SK-N-MC (cell line): ENCODE results near the gene METTL6.
"Not testable (repeated sequence)": the region's sequence is repeated elsewhere in the genome, so short reads cannot be mapped to it uniquely, and the experiment has no call there.

Experiments used
- DNase-seq: peaks from one replicate; pipeline ENCODE4 v3.0.0-alpha.2; 2011; ENCODE audit warnings: low read depth, low spot score
- H3K27ac ChIP-seq: fragments of 200-600 bp; sonication (generic); 2 replicates; pipeline ENCODE4 v1.5.1; 2016; ENCODE audit warnings: mixed run types
- H3K36me3 ChIP-seq: fragments of 200-600 bp; sonication (generic); 2 replicates; pipeline ENCODE4 v1.6.1; 2017; ENCODE audit warnings: antibody characterized with exemption, low read length, mixed read lengths; ENCODE audit not compliant: insufficient read depth
- H3K4me3 ChIP-seq: fragments of 200-600 bp; sonication (generic); 2 replicates; pipeline ENCODE4 v1.5.1; 2016
- H3K9ac ChIP-seq: fragments of 200-600 bp; sonication (generic); 2 replicates; pipeline ENCODE4 v1.8.0; 2017; ENCODE audit warnings: mixed run types, mixed read lengths; ENCODE audit not compliant: insufficient read length
- H3K9me3 ChIP-seq: fragments of 200-600 bp; sonication (generic); 2 replicates; pipeline ENCODE4 v1.6.1; 2017; ENCODE audit warnings: low read depth, mild to moderate bottlenecking, antibody characterized with exemption, low read length, moderate library complexity, mixed read lengths
- EZH2 ChIP-seq: fragments of 200-600 bp; sonication (generic); IDR thresholded peaks from one replicate; pipeline ENCODE4 v1.6.1; 2017; ENCODE audit warnings: antibody characterized with exemption
- FOXP2 ChIP-seq: optimal IDR thresholded peaks from 2 replicates; pipeline ENCODE3; 2011; ENCODE audit warnings: mild to moderate bottlenecking, moderate library complexity; ENCODE audit not compliant: insufficient read depth; ENCODE audit errors: extremely low read length, control extremely low read depth
- POLR2AphosphoS5 ChIP-seq: IDR thresholded peaks from 2 replicates; pipeline ENCODE4 v1.6.1; 2012; ENCODE audit warnings: mild to moderate bottlenecking, low read depth, low read length, borderline replicate concordance

METTL6 gene

GRCh38 chr3:15465876-15466585 lies 38.7 kb upstream of the METTL6 start:
- H3K9ac ChIP-seq = no peak overlapping the region
- no peak overlapping the region for H3K4me3 ChIP-seq
- no peak for DNase-seq
- H3K36me3 ChIP-seq = no peaks in the 10 kb centered on the region
- H3K27ac ChIP-seq = no peak overlapping the region
- no peaks in the 10 kb centered on the region for H3K9me3 ChIP-seq
- TF ChIP-seq FOXP2 (no peak), EZH2 (no peak), POLR2AphosphoS5 (no peak)

GRCh38 chr3:15462451-15462850 lies 35.1 kb upstream of the METTL6 start:
- no peak overlapping the region for H3K27ac ChIP-seq
- TF ChIP-seq FOXP2 (no peak), EZH2 (no peak), POLR2AphosphoS5 (no peak)
- no peak overlapping the region for H3K4me3 ChIP-seq
- no peak overlapping the region for H3K9ac ChIP-seq
- DNase-seq = no peak
- no peaks in the 10 kb centered on the region for H3K9me3 ChIP-seq
- H3K36me3 ChIP-seq = no peaks in the 10 kb centered on the region

GRCh38 chr3:15460891-15461531 lies 33.7 kb upstream of the METTL6 start:
- H3K9ac ChIP-seq = no peak overlapping the region
- no peak overlapping the region for H3K27ac ChIP-seq
- H3K4me3 ChIP-seq = no peak overlapping the region

GRCh38 chr3:15458212-15458780 lies 31.0 kb upstream of the METTL6 start:
- Histone ChIP-seq H3K36me3 (no peaks in the 10 kb centered on the region), H3K27ac (no peak overlapping the region), H3K4me3 (no peak overlapping the region), H3K9me3 (no peaks in the 10 kb centered on the region), H3K9ac (no peak overlapping the region)
- no peak for DNase-seq
- TF ChIP-seq POLR2AphosphoS5 (no peak), FOXP2 (no peak), EZH2 (no peak)

More at GRCh38 chr3:15460891-15461531, 33.7 kb upstream of the METTL6 start:
- TF ChIP-seq POLR2AphosphoS5 (no peak), EZH2 (no peak), FOXP2 (no peak)
- Histone ChIP-seq H3K9me3 (no peaks in the 10 kb centered on the region), H3K36me3 (no peaks in the 10 kb centered on the region)
- no peak for DNase-seq

GRCh38 chr3:15456915-15457314 lies 29.6 kb upstream of the METTL6 start:
- H3K9ac ChIP-seq, H3K27ac ChIP-seq, H3K36me3 ChIP-seq, H3K9me3 ChIP-seq, DNase-seq, H3K4me3 ChIP-seq: not testable (repeated sequence)

- Histone ChIP-seq H3K36me3 (no peaks in the 10 kb centered on the region), H3K27ac (no peak overlapping the region), H3K9ac (no peak overlapping the region), H3K9me3 (no peaks in the 10 kb centered on the region), H3K4me3 (no peak overlapping the region)
- no peak for TF ChIP-seq POLR2AphosphoS5
- no peak for TF ChIP-seq EZH2
- TF ChIP-seq FOXP2 = no peak
- no peak for DNase-seq
These were observed 29.0 kb upstream of the METTL6 start for GRCh38 chr3:15456321-15456720.

- Histone ChIP-seq H3K4me3 (no peak overlapping the region), H3K9ac (no peak overlapping the region), H3K36me3 (no peaks in the 10 kb centered on the region), H3K27ac (no peak overlapping the region), H3K9me3 (no peaks in the 10 kb centered on the region)
- no peak for DNase-seq
- TF ChIP-seq EZH2 = no peak
- no peak for TF ChIP-seq FOXP2
- TF ChIP-seq POLR2AphosphoS5 = no peak
These were observed 28.4 kb upstream of the METTL6 start for GRCh38 chr3:15455756-15456155.

- DNase-seq = no peak
These were observed 27.6 kb upstream of the METTL6 start for GRCh38 chr3:15454965-15455364.

GRCh38 chr3:15453991-15454625 lies 26.8 kb upstream of the METTL6 start:
- Histone ChIP-seq H3K36me3 (no peaks in the 10 kb centered on the region), H3K4me3 (no peak overlapping the region), H3K9me3 (no peaks in the 10 kb centered on the region), H3K27ac (no peak overlapping the region), H3K9ac (no peak overlapping the region)
- no peak for DNase-seq
- TF ChIP-seq POLR2AphosphoS5 (no peak), EZH2 (no peak), FOXP2 (no peak)

More at GRCh38 chr3:15454965-15455364, 27.6 kb upstream of the METTL6 start:
- Histone ChIP-seq H3K36me3 (no peaks in the 10 kb centered on the region), H3K9ac (no peak overlapping the region), H3K27ac (no peak overlapping the region), H3K9me3 (no peaks in the 10 kb centered on the region), H3K4me3 (no peak overlapping the region)
- no peak for TF ChIP-seq POLR2AphosphoS5
- no peak for TF ChIP-seq FOXP2
- no peak for TF ChIP-seq EZH2
